Endothelial cell of umbilical vein (primary cell): ENCODE results near the gene COG5. TPM values are rescaled to one million over a fixed set of nuclear protein-coding genes. Genes with fewer than 3 reads are reported as not detected.
A peak's percentile ranks its signal among the peaks of the same experiment; 100 is the strongest.

Source experiments
- BruUV-seq: library from RNA; stranded (reverse); fragments of 400-500 nt; replicated peaks from 2 replicates; lab custom pipeline; 2021; lab: Mats Ljungman, UMichigan
- CTCF ChIA-PET: fragments of 300-600, 350-600 bp; sonication (Branson Sonifier 250); formaldehyde crosslinking; loops from one replicate; lab custom pipeline; 2021; ENCODE audit warnings: antibody characterized with exemption, inconsistent platforms; lab: Charles Lee
- POLR2A ChIA-PET: fragments of 300-600, 350-600 bp; sonication (Branson Sonifier 250); formaldehyde crosslinking; loops from one replicate; lab custom pipeline; 2021; ENCODE audit warnings: antibody characterized with exemption, inconsistent platforms; lab: Charles Lee
- DNase-seq: peaks from one replicate; pipeline ENCODE4 v3.0.0-alpha.2; 2011; ENCODE audit warnings: low read depth, low spot score
- FAIRE-seq: peaks from 2 replicates; lab custom pipeline; 2011; peaks lifted over from hg19 to GRCh38; lab: Jason Lieb, UNC
- H2AFZ ChIP-seq: 2 replicates; pipeline ENCODE4 v1.6.0; 2012; ENCODE audit warnings: low read depth, low read length, control low read depth, inconsistent platforms
- H3K27ac ChIP-seq: 2 replicates; pipeline ENCODE4 v1.5.1; 2011; ENCODE audit warnings: low read depth, mild to moderate bottlenecking, control low read depth, low read length, moderate library complexity; ENCODE audit not compliant: insufficient read depth
- H3K27me3 ChIP-seq, 2 experiments: 2 replicates each; pipeline versions ENCODE4 v1.6.0 to v1.6.1; 2011; ENCODE audit warnings: low read length in 2 of 2, mixed read lengths in 1 of 2; ENCODE audit not compliant: control insufficient read depth in 2 of 2, insufficient read depth in 2 of 2
- H3K36me3 ChIP-seq, 2 experiments: 2 replicates in 1 of 2; 3 replicates in 1 of 2; pipeline ENCODE4 v1.5.1; 2011; ENCODE audit warnings: low read length in 2 of 2, mild to moderate bottlenecking in 1 of 2, moderate library complexity in 1 of 2; ENCODE audit not compliant: control insufficient read depth in 2 of 2, insufficient read depth in 2 of 2; ENCODE audit errors: extremely low read depth in 1 of 2
- H3K4me1 ChIP-seq: 3 replicates; pipeline ENCODE4 v1.5.1; 2011; ENCODE audit warnings: mild to moderate bottlenecking, low read length; ENCODE audit not compliant: control insufficient read depth, insufficient read depth; ENCODE audit errors: extremely low read depth
- H3K4me2 ChIP-seq: 2 replicates; pipeline ENCODE4 v1.6.1; 2011; ENCODE audit warnings: low read length, control low read depth, mixed read lengths; ENCODE audit not compliant: insufficient read depth
- H3K4me3 ChIP-seq, 3 experiments: fragments of 200-600 bp in 1 of 3; sonication (generic), shearing (Covaris generic) in 1 of 3; replicated peaks in 1 of 3; 2 replicates each; pipeline ENCODE4 v1.5.1; 2011 to 2016; ENCODE audit warnings: control low read depth in 3 of 3, low read length in 3 of 3, mild to moderate bottlenecking in 2 of 3, inconsistent platforms in 1 of 3, low read depth in 1 of 3, moderate library complexity in 1 of 3; ENCODE audit not compliant: insufficient read depth in 1 of 3
- H3K79me2 ChIP-seq: 2 replicates; pipeline ENCODE4 v1.6.0; 2012; ENCODE audit warnings: low read length, inconsistent platforms; ENCODE audit not compliant: control insufficient read depth, insufficient read depth
- H3K9ac ChIP-seq: replicated peaks from 2 replicates; pipeline ENCODE3; 2011; ENCODE audit warnings: low read length, control low read depth; ENCODE audit not compliant: insufficient read depth; ENCODE audit errors: extremely low read depth
- H3K9me1 ChIP-seq: replicated peaks from 3 replicates; pipeline ENCODE4 v1.6.0; 2011; ENCODE audit warnings: mild to moderate bottlenecking, low read length; ENCODE audit not compliant: control insufficient read depth, insufficient read depth; ENCODE audit errors: extremely low read depth
- H3K9me3 ChIP-seq: replicated peaks from 2 replicates; pipeline ENCODE4 v1.5.1; 2012; ENCODE audit warnings: low read length, inconsistent platforms; ENCODE audit not compliant: control insufficient read depth, insufficient read depth
- H4K20me1 ChIP-seq: replicated peaks from 2 replicates; pipeline ENCODE3; 2011; ENCODE audit warnings: mild to moderate bottlenecking, low read length; ENCODE audit not compliant: control insufficient read depth, insufficient read depth; ENCODE audit errors: extremely low read depth
- CTCF ChIP-seq, 2 donors: IDR thresholded peaks; 1 replicate in 1 of 2; 2 replicates in 1 of 2; pipeline ENCODE4 v1.5.1; 2011; ENCODE audit warnings: low read length in 2 of 2, mild to moderate bottlenecking in 2 of 2, moderate library complexity in 2 of 2, control low read depth in 1 of 2, inconsistent platforms in 1 of 2, low read depth in 1 of 2; ENCODE audit not compliant: insufficient read depth in 1 of 2; ENCODE audit errors: extremely low read depth in 1 of 2
- EZH2 ChIP-seq: IDR thresholded peaks from 2 replicates; pipeline ENCODE4 v1.6.1; 2012; ENCODE audit warnings: borderline replicate concordance, low read depth, mild to moderate bottlenecking, moderate library complexity, low read length, inconsistent platforms; ENCODE audit not compliant: severe bottlenecking
- FOS ChIP-seq: IDR thresholded peaks from 2 replicates; pipeline ENCODE4 v1.6.1; 2011; ENCODE audit warnings: mild to moderate bottlenecking, low read length, moderate library complexity, borderline replicate concordance; ENCODE audit not compliant: insufficient read depth
- GATA2 ChIP-seq: IDR thresholded peaks from 2 replicates; pipeline ENCODE4 v1.7.0; 2011; ENCODE audit warnings: low read depth, mild to moderate bottlenecking, moderate library complexity, mixed read lengths, low read length; ENCODE audit not compliant: insufficient read length, insufficient read depth
- JUN ChIP-seq: IDR thresholded peaks from 2 replicates; pipeline ENCODE4 v1.6.1; 2011; ENCODE audit warnings: borderline replicate concordance, low read depth; ENCODE audit not compliant: insufficient read length, insufficient read depth
- MAX ChIP-seq: IDR thresholded peaks from 2 replicates; pipeline ENCODE4 v1.6.1; 2011; ENCODE audit not compliant: insufficient read depth, insufficient read length
- POLR2A ChIP-seq: IDR thresholded peaks from 2 replicates; pipeline ENCODE4 v1.6.1; 2012; ENCODE audit warnings: low read depth, mild to moderate bottlenecking, control low read depth, low read length
- POLR2AphosphoS5 ChIP-seq: IDR thresholded peaks from 2 replicates; pipeline ENCODE4 v1.6.1; 2012; ENCODE audit warnings: low read depth, mild to moderate bottlenecking, control low read depth, low read length, moderate library complexity; ENCODE audit not compliant: insufficient read depth
- dilution Hi-C: fragments of 300-500 bp; cut with MboI; formaldehyde crosslinking; loops from one replicate; pipeline ENCODE4 v1.15.0; 2019; ENCODE audit warnings: low sequenced_read_pairs; ENCODE audit not compliant: extremely low pct_ligation_motif_present
- intact Hi-C: fragments of 100-400 bp; cut with micrococcal nuclease; formaldehyde crosslinking; loops from one replicate; pipeline ENCODE4 v1.10.0; 2022
- polyA plus RNA-seq, 4 experiments: library from polyadenylated mRNA; depleted of rRNA in 3 of 4; stranded (reverse) in 3 of 4; unstranded in 1 of 4; fragments of >200 nt; gene quantifications; 2 replicates each; pipeline versions ENCODE4 v1.2.1 to v1.2.3, GENCODE V29; 2011 to 2012; ENCODE audit warnings: missing spikeins in 1 of 4
- total RNA-seq: library from RNA; stranded (reverse); gene quantifications from 2 replicates; pipeline ENCODE4 v1.2.3, GENCODE V29; 2021

Gene COG5
- total and polyA plus RNA-seq, 2 donors (not counting 3 experiments of a cell fraction or from before 2014, with no cell fraction given): 18.8 to 45.3 TPM

- no peaks in the 10 kb centered on the region for H3K9me1 ChIP-seq
- H3K27me3 ChIP-seq: no peaks in the 10 kb centered on the region
- no TSS peak for BruUV-seq
- H3K27ac ChIP-seq: no peak overlapping the region
- POLR2A ChIA-PET: no interaction called here
- no peak overlapping the region for H2AFZ ChIP-seq
- H4K20me1 ChIP-seq: no peaks in the 10 kb centered on the region
- H3K4me1 ChIP-seq: no peaks in the 10 kb centered on the region
- H3K4me2 ChIP-seq: no peak overlapping the region
- intact Hi-C loops: no loop called here
- peak; percentile 18 for FAIRE-seq
- no peaks in the 10 kb centered on the region for H3K9me3 ChIP-seq
- DNase-seq: no peak
- no peak for TF ChIP-seq MAX
- TF ChIP-seq CTCF (IDR thresholded peaks at IDR 0.05; ENCODE audit: extremely low read depth in 1 of 2, insufficient read depth in 1 of 2, low read depth in 1 of 2, low read length in 2 of 2): no peak
- no peak for TF ChIP-seq GATA2
- no peak for TF ChIP-seq POLR2A
- TF ChIP-seq JUN: no peak
- TF ChIP-seq FOS: no peak
- no peak for TF ChIP-seq POLR2AphosphoS5
- no peak for TF ChIP-seq EZH2
- H3K4me3 ChIP-seq: no peak overlapping the region
- no peaks in the 10 kb centered on the region for H3K79me2 ChIP-seq
- CTCF ChIA-PET: no interaction called here
- dilution Hi-C loops: no loop called here
- no peak overlapping the region for H3K9ac ChIP-seq
- no peaks in the 10 kb centered on the region for H3K36me3 ChIP-seq
These were observed 182.3 kb downstream of the COG5 start for GRCh38 chr7:107381453-107381852.
